Stimulated activated CD8-positive, alpha-beta memory T cell treated with anti-CD3 and anti-CD28 coated beads, Interleukin-2, amount 100 ng/mL, for 1 hour (primary cell): ENCODE data around the gene NUP205.
"Not testable (repeated sequence)": the region's sequence is repeated elsewhere in the genome, so short reads cannot be mapped to it uniquely, and the experiment has no call there.

Experiments used
- DNase-seq, 2 donors: peaks; one replicate each; pipeline ENCODE4 v3.0.0-alpha.2; 2020; ENCODE audit warnings: low read depth in 2 of 2

Gene NUP205

DNA sequence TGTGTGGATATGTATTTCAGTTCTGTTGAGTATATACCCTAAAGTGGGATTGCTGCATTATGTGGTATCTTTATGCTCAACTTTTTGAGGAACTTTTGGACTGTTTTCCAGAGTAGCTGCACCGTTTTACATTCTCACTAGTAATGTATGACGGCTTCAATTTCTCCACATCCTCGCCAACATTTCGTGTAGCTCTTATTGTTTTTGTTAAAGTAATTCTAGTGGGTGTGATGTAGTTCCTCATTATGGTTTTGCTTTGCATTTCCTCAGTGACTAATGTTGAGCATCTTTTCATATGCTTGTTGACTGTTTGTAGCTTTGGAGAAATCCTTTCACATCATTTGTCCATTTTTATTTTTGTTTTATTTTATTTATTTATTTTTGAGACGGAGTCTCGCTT is 109.1 kb downstream of the NUP205 start:
- DNase-seq: no peak

DNA sequence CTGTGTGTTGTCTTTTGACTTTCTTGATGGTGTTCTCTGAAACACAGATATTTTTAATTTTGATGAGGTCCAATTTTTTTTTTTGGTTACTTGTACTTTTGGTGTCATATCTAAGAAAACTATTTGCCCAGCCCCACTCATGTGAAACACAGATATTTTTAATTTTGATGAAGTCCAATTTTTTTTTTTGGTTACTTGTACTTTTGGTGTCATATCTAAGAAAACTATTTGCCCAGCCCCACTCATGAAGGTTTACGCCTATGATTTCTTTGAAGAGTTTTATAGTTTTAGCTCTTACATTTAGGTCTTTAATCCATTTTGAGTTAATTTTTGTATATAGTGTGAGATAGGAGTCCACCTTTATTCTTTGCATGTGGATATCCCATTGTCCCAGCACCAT is 109.9 kb downstream of the NUP205 start:
- DNase-seq: not testable (repeated sequence)

DNA sequence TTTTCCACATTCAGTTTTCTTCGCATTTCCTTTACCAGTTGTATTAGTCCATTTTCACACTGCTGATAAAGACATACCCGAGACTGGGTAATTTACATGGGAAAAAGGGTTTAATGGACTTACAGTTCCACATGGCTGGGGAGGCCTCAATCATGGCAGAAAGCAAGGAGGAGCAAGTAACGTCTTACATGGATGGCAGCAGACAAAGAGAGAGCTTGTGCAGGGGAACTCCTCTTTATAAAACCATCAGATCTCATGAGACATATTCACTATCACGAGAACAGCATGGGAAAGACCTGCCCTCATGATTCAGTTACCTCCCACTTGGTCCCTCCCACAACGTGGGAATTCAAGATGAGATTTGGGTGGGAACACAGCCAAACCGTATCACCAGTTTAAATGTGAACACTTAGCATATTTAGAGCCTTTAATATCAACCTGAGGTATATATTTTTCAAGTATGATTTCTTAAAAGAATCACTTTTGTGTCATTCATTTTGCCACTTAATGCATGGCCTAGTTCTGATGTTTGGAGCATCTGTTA is 111.2 kb downstream of the NUP205 start:
- not testable (repeated sequence) for DNase-seq

DNA sequence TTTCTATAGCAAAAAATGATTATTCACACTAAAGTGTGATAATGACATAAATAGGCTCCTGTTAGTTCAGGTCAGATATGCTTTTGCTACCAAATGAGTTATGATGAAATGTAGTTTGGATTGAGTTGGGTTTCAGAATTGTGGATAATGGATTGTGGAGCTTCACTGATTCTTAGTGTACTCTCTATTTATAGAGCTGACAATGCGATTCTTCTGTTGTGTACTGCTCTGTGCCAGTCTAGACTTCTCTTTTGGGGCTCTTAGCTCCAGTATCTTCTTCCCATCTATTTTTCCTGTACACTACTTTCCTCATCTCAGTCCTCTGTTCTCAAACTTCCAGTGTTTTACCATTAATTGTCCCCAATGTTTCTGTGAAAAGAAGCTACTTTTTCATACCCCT is 112.1 kb downstream of the NUP205 start:
- no peak for DNase-seq

DNA sequence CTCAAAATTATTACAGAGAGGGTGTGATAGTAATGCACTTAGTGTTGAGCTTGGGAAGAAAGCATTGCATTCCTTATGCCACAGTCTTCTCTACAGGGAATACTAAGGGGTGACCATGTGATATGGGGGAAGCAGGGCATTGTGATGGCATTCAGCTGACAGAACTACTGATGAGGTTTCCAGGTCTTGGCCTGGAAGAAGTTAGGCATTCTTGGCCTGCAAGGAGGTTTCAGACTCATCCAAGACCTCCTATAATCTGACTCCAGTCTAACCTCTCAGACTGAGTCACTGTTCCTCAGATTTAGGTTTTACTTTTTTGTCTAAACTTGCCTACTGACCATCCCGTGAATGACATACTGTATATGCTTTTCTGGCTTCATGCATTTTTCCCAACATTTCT is 112.5 kb downstream of the NUP205 start:
- no peak for DNase-seq

DNA sequence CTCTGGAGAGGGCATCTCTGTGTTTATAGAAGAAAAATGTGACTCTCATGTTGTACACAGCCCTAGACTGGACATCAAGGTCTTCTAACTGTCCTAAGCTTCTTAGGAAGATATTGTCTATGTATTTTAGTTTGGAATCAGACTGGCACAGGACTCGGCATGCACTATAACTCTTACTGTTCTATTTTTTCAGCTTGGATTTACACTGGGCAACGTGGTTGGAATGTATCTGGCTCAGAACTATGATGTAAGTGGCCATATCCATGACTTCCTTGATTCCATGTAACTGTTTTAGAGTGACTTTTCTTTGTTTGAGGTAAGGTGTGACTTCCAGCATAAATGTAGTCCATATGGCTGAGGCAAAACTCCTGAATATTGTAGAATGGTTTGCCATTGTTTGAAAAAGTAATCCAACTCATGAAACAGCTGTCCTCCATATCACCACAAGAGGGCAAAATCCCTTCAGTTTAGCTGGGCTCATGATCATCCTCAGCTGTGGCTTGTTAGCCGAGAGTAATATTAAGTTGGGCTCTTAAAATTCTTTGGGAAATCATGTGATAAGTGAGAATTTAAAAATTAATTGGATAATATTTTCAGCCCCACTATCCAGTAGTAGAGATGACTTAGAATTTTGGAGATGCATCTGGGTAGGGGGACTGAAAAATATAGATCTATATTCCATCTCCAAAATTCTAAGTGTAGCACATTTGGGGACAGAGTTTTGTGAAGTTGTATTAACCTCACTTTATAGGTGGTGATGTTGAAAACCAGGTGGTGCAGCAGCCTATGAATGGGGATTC is 115.0 kb downstream of the NUP205 start:
- DNase-seq: no peak

DNA sequence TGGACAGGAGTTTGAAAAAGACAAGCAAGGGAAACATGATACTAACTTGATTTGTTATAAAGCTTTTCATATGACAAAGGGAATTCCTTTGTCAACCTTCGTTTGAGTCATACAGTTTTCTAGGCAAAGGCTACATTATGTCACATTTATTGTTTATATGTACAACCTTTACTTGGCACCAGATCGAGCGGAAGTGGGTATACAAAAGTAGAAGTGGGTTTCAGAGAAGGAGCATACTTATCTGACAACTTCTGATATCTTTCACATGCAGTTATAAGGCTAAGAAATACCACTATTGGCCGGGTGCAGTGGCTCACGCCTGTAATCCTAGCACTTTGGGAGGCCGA is 115.6 kb downstream of the NUP205 start:
- no peak for DNase-seq

DNA sequence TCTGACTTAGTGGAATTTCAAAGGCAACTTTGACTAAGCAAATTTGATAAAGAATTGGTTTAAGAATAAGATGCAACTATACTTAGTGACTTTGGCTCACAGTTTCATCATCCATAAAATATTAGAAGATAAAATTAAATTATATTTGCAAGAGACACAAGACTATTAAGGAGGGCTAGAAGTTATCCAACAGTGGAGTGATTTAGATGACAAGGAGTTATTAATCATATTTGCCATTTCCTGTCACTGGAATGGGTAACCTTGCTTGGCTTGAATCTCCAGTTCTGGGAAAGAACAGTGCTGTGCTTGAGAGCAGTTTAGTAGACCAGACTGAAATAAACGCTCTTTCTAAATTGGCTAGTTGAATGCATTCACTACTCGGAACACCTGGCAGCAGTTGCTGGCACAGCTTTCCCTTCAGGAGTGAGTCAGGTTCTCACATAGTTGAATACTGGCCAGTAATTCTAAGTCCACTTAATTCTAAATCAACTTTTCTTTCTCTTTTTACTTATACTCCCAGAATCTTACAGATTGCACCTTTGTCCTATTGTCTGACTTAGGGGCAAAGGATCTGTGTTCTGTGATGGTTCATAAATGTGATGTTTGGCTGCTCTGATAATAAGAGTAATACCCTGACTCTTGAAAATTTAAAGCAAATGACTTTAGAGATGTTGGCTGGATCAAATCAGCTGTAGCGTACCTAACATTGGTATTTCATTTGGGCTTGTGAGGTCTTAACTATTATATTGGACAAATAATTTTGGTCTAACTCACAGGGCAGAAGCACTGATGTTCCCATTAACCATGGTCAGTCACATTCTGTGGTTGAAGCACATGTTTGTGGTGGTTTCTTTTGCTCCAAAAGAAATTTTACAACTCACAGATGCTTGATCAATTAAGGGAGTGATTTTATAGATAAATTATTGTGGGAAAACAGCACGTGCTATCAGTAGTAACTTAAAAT is 121.2 kb downstream of the NUP205 start:
- DNase-seq: no peak

DNA sequence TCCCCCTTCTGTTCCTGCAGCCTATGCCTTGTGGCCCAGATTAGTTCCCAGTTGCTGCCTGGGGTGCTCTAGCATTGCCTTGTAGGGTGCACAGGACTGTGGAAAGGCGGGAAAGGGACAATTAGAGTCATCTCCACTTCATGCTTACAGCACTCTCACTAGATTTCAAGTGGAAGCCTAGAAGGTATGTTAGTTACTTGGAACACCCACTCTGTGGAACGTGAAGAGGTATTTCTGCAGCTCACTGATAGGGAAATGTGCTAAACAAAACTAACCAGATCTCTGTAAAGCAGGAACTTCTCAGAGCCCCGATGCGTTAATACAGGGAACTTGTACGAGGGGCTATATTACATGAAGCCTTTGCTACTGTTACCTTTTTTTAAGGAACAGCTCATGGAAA is 124.0 kb downstream of the NUP205 start:
- DNase-seq: no peak

DNA sequence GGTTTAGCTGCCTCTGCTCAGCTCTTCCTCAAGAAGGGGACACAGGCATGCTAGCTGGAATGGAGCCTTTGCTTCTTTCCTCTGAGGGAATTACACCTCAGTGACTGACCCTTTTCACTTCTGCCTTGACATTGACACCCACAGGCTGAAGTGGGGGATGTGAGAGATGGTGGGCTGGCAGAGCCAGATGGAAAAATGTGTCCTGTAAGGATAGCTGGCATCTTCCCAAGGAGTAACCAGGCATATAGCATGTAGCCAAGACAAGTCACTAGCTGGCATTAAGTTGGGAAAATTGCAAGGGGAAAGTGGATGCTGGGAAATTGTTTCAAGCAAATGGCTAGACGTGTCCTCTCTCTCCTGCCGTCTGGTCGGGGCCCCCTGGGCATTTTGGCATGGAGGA is 124.5 kb downstream of the NUP205 start:
- DNase-seq: no peak

DNA sequence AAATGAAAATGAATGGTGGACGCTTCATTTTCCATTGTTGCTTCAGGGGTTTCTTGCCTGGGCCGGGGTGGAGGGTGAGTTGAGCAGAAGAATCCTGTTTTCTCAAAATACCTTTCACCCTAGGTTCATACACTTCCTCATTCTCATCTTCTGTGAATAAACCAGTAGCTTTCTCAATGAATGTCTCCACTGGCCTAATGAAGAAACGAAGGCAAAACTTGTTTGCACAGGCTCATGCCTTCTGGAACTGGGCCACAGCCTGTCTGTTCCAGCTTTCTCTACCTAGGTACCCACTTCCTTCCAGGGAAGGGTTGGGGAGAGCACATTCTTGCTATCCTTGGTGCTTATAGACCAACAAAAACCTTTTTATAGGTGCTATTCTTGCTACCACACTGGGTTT is 125.9 kb downstream of the NUP205 start:
- no peak for DNase-seq

DNA sequence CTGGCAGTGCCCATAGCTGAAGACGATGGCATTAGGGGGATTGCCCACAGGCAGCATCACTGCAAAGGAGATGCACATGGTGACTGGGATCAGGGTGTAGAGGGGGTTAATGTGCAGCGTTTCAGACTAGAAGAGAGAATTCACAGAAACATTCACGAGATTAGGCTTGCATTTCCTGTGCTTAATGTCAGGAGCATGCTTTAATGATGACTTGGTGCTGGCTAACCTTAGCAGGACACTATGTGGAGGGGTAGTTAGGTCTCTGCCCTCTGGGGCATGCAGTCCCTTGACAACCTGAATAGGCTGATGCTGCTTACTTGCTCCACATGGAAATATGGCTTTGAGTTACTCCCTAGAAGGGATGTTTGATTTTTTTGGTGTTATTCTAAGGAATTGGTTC is 126.4 kb downstream of the NUP205 start:
- DNase-seq: no peak

DNA sequence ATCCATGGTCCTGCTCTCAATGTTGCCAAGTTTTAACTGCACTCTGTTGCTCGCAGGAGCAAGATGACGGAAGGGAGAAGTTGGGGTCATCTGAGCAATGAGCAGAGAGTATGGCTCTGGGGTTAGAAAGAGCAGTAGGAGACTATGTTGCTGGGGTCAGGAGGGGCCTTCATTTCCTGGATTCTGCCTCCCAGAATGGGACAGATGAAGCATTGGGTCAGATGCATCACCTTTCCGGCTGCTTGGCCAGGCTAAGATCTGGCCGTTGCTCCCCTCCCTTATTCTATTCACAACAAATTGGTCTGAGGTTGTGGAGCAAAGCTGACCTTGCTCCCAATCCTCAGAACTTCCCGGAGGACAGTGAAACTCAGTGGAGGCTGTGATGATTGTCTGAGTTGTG is 127.0 kb downstream of the NUP205 start:
- no peak for DNase-seq

DNA sequence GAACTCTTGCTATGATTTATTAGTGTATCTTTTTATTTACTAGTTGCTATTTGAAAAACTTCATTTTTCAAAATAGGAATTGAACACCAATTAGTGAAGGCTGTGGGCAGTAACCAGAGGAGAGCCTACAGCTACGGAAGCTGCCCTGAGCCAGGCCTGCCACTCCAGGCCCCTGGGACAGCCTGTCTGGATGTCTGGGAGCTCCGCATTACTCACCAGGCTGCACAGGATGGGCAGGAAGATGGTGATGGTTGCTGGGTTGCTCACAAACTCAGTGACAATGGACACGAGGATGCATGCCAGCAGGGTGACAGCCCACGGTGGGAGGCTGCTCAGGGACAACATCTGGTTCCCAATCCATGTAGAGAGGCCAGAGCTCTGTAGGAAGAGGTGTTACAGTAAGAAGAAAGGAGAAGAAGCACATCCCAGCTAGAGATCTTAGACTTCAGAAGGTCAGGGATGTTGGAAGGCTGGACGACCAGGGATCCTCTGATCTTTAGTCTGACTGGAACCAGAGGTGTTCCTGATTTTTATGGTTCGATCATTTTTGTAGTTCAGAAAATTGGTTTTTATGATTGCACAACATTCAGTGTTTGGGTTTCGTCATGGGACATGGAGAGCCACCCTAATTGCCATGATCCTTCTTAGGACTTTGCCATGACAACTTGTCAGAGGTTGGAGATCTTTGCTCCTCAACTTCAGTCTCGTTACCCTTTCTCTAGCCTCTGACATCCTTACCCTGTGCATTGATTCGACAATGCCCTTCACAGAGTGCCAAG is 127.8 kb downstream of the NUP205 start:
- no peak for DNase-seq

DNA sequence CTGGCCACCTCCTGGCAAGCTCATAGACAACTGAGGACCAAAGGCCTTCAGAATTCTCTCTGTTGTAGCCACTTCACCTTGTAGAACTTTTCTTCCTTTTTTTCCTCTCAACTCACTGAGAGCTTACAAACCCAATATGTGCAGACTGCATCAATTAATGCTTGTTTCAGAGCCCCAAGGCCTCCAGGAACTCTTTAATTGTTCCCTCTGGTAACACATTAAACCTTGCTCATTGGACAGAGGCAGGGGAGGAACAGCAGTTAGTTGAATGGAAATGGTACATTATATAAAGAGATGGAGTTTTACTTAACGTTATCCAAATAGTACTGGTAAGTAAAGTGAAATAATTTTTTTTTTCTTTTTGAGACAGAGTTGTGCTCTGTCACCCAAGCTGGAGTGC is 129.7 kb downstream of the NUP205 start:
- DNase-seq: no peak

DNA sequence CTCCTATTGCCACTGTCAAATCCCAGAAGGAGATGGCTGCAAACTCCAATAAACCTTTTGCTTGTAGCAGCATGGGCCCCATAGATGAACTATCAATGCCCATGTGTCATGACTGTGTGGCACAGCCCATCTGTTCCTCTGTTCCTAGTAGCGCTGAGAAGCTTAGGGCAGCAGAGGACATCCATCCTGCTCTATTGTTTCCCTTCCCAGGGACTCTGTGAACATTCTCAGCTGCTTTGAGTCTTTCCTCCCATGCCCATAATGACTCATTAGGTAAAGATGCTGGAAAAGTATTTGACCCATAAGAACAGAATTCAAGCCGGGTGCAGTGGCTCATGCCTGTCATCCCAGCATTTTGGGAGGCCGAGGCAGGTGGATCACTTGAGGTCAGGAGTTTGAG is 132.8 kb downstream of the NUP205 start:
- no peak for DNase-seq

DNA sequence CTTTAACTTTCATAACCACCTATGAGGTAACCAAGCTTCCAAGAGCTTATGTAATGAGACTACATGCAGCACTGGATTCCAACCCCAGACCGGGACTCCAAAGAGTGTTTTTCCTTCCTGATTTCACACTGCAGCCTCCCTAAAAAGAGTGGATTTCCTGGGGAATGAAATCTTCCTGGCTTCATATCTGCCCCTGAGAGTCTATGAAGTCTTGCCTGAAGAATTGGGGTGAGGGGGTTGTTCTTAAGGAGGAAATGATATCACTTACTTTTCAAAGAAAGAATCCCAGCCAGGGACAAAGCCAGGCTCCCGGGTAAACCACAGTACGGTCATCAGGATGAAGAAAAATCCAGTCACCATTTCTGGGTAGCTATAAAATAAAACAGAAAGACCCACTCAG is 134.3 kb downstream of the NUP205 start:
- no peak for DNase-seq

DNA sequence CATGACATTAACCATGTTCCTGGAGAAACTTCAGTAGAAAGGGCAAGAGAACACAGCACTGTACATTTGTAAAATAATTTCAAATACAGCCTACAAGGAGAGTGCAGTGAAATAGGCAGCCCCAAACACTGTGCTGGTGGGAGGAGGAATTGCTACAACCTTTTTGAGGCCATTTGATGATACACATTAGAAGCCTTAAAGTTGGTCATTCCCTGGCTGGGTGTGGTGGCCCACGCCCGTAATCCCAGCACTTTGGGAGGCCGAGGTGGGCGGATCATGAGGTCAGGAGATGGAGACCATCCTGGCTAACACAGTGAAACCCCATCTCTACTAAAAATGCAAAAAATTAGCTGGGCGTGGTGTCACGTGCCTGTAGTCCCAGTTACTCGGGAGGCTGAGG is 134.9 kb downstream of the NUP205 start:
- not testable (repeated sequence) for DNase-seq

DNA sequence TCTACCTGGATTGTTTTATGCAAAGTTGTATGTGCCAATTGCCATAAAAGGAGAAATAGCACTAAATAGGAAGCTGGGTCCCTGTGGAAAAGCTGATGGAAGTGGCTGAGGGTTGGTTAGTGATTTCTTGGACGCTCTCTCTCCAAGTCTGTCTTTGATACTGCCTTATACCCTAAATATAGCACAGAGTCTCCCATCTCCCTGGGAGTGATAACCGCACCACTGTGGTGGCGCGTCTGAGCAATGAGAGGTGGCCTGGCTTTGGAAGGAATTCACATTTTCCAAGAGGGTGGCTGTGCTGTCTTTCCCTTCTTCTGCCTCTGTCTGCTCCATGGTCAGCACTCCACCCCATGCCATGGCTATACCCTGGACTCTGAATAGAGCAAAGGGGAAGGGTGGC is 135.8 kb downstream of the NUP205 start:
- no peak for DNase-seq

DNA sequence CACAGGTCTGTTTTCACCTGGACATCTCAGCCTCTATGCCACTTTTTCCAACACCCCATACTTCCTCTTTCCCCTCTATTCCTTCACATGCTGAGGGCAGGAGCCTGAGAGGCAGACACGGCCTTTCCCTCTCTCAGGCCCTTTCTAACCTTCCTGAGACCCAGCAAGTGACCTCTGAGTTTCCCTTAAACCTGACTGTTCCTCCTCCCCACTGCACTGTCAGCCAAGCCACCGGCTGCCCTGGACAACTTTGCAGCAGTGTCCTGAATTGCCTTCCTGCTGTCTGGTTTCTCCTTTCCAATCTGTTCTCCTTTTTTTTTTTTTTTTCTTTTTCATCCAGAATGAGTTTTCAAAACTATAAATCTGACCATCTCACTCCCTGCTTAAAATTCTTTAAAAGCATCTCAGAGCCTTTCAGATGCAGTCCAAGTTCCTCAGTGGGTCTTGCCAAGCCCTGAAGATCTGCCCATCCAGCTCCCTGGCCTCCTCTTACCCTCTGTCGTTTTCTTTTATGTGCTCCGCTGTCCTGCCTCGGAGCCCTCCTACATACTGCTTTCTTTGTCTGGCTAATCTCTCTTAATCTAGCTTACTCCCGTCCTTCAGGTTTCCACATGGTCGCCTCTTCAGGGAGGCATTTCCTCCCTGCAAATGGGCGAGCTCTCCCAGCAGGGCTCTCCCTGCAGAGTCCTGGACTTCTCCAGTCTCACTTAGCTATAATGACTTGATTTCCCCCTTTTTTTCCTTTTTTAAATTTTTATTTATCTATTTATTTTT is 139.7 kb downstream of the NUP205 start:
- no peak for DNase-seq
